ENCODE measurements around the gene SHC2.
"Not testable (repeated sequence)": the region's sequence is repeated elsewhere in the genome, so short reads cannot be mapped to it uniquely, and the experiment has no call there.

Gene SHC2

GRCh38 chr19:406135-406781 lies 54.6 kb downstream of the SHC2 start:
- DNase-seq (ENCODE audit: low spot score): no peak

- no peak for DNase-seq (ENCODE audit: low spot score)
Observed at GRCh38 chr19:405121-405965, 55.5 kb downstream of the SHC2 start.

- DNase-seq (ENCODE audit: low spot score): no peak
Observed at GRCh38 chr19:403221-404027, 57.4 kb downstream of the SHC2 start.

GRCh38 chr19:402786-403185 lies 58.0 kb downstream of the SHC2 start:
- no peak for DNase-seq (ENCODE audit: low spot score)

GRCh38 chr19:401866-402511 lies 58.8 kb downstream of the SHC2 start:
- DNase-seq (ENCODE audit: low spot score): no peak

- DNase-seq (ENCODE audit: low spot score): no peak
Observed at GRCh38 chr19:400976-401865, 59.6 kb downstream of the SHC2 start.

- no peak for DNase-seq (ENCODE audit: low spot score)
Observed at GRCh38 chr19:399370-399769, 61.5 kb downstream of the SHC2 start.

GRCh38 chr19:398719-399118 lies 62.1 kb downstream of the SHC2 start:
- no peak for DNase-seq (ENCODE audit: low spot score)

GRCh38 chr19:397941-398706 lies 62.7 kb downstream of the SHC2 start:
- no peak for DNase-seq (ENCODE audit: low spot score)

GRCh38 chr19:397321-397720 lies 63.5 kb downstream of the SHC2 start:
- no peak for DNase-seq (ENCODE audit: low spot score)

GRCh38 chr19:395467-395866 lies 65.4 kb downstream of the SHC2 start:
- DNase-seq (ENCODE audit: low spot score): no peak

- not testable (repeated sequence) for DNase-seq (ENCODE audit: low spot score)
Observed at GRCh38 chr19:394857-395256, 66.0 kb downstream of the SHC2 start.

GRCh38 chr19:393560-393959 lies 67.3 kb downstream of the SHC2 start:
- not testable (repeated sequence) for DNase-seq (ENCODE audit: low spot score)

- no peak for DNase-seq (ENCODE audit: low spot score)
Observed at GRCh38 chr19:392375-392970, 68.4 kb downstream of the SHC2 start.

GRCh38 chr19:391726-392374 lies 69.0 kb downstream of the SHC2 start:
- no peak for DNase-seq (ENCODE audit: low spot score)

GRCh38 chr19:391207-391557 lies 69.7 kb downstream of the SHC2 start:
- DNase-seq (ENCODE audit: low spot score): no peak

- no peak for DNase-seq (ENCODE audit: low spot score)
Observed at GRCh38 chr19:390386-391206, 70.2 kb downstream of the SHC2 start.

- DNase-seq (ENCODE audit: low spot score): no peak
Observed at GRCh38 chr19:389935-390289, 70.9 kb downstream of the SHC2 start.
